ENCODE measurements around the gene ECE1.

GRCh38 chr1:21292503-21292983 lies 2.3 kb upstream of the ECE1 start:
- TF ChIP-seq TAF1 (IDR thresholded peaks at IDR 0.05; ENCODE audit: low read depth, low read length) (no peak), POLR2A (IDR thresholded peaks at IDR 0.05; ENCODE audit: low read depth, low read length) (no peak), POLR2AphosphoS5 (IDR thresholded peaks at IDR 0.05; ENCODE audit: low read depth, low read length) (no peak), SPI1 (IDR thresholded peaks at IDR 0.05; ENCODE audit: low read depth, low read length) (peak; percentile 51; the same call in 1 of the 2 replicates), POU2F2 (IDR thresholded peaks at IDR 0.05; ENCODE audit: low read depth, low read length) (no peak), PAX5 (IDR thresholded peaks at IDR 0.05; ENCODE audit: insufficient read depth, low read length, severe bottlenecking) (no peak)
